Measurements from ENCODE around the gene OTOF.

Gene OTOF

GRCh38 chr2:26465981-26466471, 11.9 kb downstream of the OTOF start:
- no peak for DNase-seq (ENCODE audit: low read depth, low spot score)

GRCh38 chr2:26465266-26465925, 12.5 kb downstream of the OTOF start:
- DNase-seq (ENCODE audit: low read depth, low spot score), result no peak

GRCh38 chr2:26464390-26465265, 13.3 kb downstream of the OTOF start:
- no peak for DNase-seq (ENCODE audit: low read depth, low spot score)

GRCh38 chr2:26463244-26464192, 14.4 kb downstream of the OTOF start:
- DNase-seq (ENCODE audit: low read depth, low spot score), result no peak

- DNase-seq (ENCODE audit: low read depth, low spot score), result no peak
These were observed 15.2 kb downstream of the OTOF start for GRCh38 chr2:26462511-26463243.

DNA sequence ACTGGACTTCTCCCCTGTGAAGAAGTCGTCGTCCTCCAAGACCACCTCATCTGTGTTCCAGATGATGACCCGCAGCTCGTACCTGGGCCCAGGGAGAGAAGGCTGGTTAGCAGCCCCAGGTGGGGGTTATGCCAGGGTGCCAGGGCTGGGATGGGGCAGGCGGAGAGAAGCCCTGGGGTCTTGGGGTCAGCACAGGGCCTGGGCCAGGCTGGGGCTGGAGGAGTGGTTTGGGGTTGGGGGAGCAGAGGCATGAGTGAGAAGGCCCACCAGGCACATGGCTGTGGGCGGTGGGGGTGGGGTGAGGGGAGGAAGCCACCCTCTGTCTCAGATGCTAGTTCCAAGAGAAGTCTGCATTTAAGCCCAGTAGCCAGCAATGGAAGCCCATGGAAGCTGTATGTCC, 15.8 kb downstream of the OTOF start:
- no peak for DNase-seq (ENCODE audit: low read depth, low spot score)

DNA sequence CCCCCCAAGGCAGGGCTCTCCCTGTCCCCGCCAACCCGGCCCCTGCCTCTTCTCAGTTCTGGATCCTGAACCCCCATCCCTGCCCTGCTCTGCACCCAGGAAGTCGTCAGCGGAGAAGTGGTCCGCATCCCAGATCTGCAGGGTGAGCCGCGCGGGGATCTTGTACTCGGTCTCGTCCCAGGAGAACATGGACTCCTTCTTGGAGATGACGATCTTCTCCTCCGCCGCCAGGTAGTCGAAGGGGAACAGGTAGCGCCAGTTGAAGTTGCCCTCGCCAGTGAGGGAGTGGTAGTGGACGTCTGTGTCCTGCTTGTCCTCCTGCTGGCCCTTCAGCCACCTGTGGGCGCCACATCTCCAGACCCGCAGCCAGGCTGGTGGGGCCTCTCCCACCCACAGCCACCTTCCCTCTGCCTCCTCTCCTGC, 16.3 kb downstream of the OTOF start:
- DNase-seq (ENCODE audit: low read depth, low spot score), result no peak

GRCh38 chr2:26460613-26461031, 17.3 kb downstream of the OTOF start:
- DNase-seq (ENCODE audit: low read depth, low spot score), result no peak

- DNase-seq (ENCODE audit: low read depth, low spot score), result no peak
These were observed 17.8 kb downstream of the OTOF start for GRCh38 chr2:26459991-26460612.

GRCh38 chr2:26458365-26459042, 19.4 kb downstream of the OTOF start:
- DNase-seq (ENCODE audit: low read depth, low spot score), result no peak

DNA sequence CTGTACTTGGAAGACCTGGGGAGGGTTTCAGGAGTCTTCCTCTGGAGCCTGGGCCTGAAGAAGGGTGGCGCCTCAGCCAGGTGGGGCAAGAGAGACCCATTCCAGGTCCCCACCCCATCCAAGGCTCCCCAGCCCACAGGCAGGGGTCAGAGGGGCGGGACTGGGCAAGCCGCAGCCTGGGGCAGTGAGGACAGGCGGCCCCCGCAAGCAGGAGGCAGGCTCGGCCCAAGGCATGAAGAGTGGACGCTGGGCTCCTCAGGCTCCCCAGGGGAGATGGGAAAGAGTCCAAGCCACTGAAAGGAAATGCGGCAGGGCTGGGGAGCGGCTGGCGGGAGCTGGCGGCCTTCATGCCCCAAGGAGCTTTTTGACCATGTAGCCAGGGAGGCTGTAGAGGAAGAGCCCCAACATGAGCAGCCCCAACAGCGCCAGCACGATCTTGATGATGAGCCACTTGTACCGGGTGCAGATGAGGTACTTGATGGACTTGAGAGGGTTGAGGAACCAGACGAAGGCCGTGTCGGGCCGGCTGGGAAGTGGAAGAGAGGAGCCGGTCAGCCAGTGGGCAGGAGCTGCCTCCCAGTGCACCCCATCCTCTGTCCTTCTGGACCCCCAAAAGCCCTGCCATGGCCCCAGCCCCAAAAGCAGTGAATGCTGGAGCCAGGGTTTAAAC, 20.1 kb downstream of the OTOF start:
- DNase-seq (ENCODE audit: low read depth, low spot score), result no peak

- DNase-seq (ENCODE audit: low read depth, low spot score), result no peak
These were observed 20.7 kb downstream of the OTOF start for GRCh38 chr2:26457251-26457666.

DNA sequence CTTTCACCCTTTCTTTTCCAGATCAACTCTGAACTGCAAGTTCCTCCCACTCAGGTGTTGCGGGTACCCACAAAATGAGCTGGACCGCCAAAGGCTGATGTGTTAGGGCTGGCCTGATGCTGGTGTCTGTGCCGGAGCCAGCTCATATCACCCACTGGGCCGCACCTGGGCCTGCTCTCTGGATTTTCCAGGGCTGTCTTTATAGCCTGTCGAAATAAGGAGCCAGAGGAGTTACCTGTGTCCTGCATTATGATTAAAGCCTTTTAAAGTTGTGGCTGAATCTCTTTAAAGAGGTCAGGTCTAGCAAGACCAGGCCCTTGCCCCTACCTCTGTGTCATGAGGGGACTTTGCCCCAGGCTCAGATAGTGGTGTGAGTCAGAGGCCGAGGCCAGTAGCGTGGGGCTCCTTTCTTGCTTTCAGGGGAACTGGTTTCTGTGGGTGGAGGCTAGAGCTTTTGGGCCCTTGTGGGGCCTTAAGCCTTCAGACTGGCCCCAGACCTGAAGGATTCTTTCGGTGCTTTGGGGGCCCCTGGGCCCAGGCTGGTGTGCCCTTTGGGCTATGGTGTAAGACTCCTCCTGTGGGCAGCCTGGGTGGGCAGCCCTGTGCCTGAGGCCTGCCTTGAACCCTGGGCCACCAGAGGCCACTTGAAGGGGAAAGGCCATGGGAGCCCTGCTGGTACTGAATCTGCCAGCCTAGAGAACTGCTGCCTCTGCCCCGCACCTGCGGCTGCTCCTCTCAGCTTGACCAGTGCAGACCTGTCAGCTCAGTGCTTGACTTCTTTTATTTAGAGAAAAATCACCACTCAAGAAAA, 21.3 kb downstream of the OTOF start:
- DNase-seq (ENCODE audit: low read depth, low spot score), result no peak

- no peak for DNase-seq (ENCODE audit: low read depth, low spot score)
These were observed 22.1 kb downstream of the OTOF start for GRCh38 chr2:26455670-26456439.

- DNase-seq (ENCODE audit: low read depth, low spot score), result no peak
These were observed 22.8 kb downstream of the OTOF start for GRCh38 chr2:26455037-26455669.

DNA sequence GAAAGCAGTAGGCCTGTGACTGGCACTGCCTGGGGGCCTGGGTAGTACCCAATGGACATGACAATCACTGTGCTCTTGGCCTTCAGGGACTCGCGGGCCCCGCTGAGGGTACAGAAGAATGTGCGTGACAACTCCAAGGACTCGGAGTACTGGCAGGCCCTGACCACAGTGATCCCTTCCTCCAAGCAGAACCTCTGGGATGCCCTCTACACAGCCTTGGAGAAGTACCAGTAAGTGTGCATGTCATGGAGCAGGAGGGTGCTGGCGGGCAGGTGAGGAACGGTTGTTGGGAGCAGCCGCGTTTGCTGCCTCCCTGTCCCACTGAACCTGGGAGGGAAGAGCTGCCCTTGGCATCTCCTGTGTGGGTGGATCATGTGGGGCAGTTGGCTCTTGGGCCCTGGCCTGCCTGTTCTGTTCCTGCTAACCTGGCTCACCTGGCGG, 23.3 kb downstream of the OTOF start:
- DNase-seq (ENCODE audit: low read depth, low spot score), result no peak

Data from activated naive CD8-positive, alpha-beta T cell treated with anti-CD3 and anti-CD28 coated beads, Interleukin-2, amount 50 U/mL, for 16 hours (primary cell).